ENCODE measurements around the gene NCKAP5.
"Not testable (repeated sequence)": the region's sequence is repeated elsewhere in the genome, so short reads cannot be mapped to it uniquely, and the experiment has no call there.

The NCKAP5 gene

DNA sequence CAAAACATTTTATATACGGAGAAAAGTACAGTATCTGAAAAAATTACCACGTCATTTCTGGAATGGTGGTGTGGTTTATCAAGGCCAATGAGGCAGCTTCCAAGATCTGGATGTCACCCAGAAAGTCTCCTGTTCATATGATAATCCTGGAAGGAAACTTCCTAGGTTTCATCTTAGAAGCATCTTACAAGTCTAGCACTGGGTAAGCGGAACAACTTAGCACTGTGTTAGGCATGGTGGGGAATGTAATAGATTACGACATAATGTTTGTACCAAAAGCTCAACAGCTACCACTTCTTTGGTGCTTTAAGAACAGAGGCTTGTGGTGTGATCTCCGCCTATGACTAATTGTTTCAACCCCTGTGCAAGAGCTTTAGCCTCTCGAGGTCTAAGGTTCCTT is 835.2 kb downstream of the NCKAP5 start:
- DNase-seq, result no peak

DNA sequence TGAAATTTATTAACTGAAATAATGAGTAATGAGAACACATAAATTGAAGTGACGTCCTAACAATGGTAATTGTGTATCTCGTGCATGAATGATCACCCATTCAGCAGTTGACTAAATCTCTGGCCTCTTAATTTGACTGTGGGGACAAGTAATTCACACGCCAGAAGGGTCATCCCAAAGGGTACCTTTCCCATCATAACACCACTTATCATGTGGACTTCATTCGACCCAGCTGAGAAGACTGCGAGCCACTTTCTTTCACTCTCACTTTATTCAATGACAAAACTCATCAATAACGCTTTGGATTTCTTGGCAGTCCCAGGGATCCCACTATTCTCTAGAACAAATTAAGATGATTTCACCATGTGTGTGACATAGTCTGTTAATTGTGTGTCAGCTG is 835.6 kb downstream of the NCKAP5 start:
- DNase-seq, result no peak

- DNase-seq, result no peak
Measured at GRCh38 chr2:132731441-132731840, 836.8 kb downstream of the NCKAP5 start.

- DNase-seq, result no peak
Measured at GRCh38 chr2:132730611-132731010, 837.7 kb downstream of the NCKAP5 start.

DNA sequence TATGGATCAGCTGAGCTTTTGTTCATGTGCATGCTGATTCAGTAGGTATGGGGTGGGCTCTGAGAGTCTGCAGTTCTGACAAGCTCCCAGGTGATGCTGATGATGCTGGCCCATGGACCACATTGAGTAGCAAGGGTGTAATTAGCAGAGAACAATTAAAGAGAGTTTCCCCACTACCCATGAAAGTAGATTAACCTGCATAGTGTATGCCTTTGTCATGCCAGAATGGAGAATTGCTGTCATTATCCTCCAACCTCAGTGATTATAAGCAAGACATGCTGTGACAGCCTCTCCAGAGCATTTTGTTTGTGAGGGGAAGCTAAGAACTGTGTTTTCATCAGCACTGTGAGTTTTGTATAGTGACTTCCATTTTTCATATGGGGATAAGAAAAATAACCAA is 838.7 kb downstream of the NCKAP5 start:
- no peak for DNase-seq

- DNase-seq, result no peak
Measured at GRCh38 chr2:132726155-132726554, 842.1 kb downstream of the NCKAP5 start.

GRCh38 chr2:132725748-132726147 is 842.5 kb downstream of the NCKAP5 start:
- DNase-seq, result no peak

DNA sequence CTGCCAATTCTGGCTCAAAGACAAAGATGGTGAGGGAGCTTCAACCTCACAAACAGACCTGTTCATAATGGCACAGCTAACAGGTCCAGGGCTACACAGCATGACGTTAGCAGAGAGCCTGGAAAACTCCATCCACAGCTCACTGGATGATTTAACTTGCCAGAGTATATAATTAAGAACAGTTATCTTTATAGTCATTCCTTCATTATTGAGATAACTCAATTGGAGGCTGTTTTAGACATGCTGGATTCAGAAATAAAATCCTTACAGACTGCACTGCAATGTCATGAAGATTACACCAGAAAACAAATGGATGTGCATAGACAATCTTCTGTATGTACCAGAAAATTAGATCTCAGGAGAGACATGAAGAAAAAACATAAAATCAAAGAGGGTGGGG is 843.1 kb downstream of the NCKAP5 start:
- DNase-seq, result no peak

GRCh38 chr2:132721938-132722337 is 846.3 kb downstream of the NCKAP5 start:
- DNase-seq, result no peak

DNA sequence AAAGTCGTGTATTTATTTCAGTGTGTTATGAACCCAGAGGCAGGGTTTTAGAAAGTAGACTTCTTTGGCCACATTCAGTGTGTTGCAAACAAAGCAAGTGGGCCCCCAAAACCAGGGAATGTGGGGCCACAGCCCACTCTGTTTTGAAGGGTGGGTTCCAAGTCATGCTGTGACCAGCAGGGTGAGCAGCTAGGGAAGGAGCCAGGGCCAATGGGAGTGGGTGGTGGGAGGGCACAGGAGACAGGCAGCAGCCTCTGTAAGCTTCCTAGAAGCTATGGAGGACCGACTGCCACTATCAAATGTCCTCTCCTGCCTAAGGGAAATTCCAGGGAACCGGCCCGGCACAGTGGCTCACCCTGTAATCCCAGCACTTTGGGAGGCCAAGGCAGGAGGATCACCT is 847.9 kb downstream of the NCKAP5 start:
- no peak for DNase-seq

GRCh38 chr2:132719480-132719879 is 848.8 kb downstream of the NCKAP5 start:
- no peak for DNase-seq

DNA sequence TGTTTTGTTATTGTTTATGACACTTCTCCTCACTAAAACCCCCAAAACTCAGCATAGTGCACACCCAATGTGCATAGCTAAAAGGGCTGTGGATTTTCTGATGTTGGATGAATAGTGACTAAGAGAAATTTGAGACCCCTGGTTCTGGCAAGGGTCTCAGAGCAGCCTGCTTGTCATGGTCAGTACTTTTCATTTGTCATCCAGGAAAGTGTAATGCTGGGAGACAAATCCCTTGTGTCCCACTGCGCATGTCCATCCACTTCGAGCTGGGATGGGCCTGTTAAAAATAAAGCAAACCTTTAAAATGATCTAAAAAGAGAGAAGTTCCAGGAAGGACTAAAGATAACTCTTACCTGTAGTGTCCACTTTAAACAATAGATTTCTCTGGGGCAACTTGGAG is 851.3 kb downstream of the NCKAP5 start:
- no peak for DNase-seq

DNA sequence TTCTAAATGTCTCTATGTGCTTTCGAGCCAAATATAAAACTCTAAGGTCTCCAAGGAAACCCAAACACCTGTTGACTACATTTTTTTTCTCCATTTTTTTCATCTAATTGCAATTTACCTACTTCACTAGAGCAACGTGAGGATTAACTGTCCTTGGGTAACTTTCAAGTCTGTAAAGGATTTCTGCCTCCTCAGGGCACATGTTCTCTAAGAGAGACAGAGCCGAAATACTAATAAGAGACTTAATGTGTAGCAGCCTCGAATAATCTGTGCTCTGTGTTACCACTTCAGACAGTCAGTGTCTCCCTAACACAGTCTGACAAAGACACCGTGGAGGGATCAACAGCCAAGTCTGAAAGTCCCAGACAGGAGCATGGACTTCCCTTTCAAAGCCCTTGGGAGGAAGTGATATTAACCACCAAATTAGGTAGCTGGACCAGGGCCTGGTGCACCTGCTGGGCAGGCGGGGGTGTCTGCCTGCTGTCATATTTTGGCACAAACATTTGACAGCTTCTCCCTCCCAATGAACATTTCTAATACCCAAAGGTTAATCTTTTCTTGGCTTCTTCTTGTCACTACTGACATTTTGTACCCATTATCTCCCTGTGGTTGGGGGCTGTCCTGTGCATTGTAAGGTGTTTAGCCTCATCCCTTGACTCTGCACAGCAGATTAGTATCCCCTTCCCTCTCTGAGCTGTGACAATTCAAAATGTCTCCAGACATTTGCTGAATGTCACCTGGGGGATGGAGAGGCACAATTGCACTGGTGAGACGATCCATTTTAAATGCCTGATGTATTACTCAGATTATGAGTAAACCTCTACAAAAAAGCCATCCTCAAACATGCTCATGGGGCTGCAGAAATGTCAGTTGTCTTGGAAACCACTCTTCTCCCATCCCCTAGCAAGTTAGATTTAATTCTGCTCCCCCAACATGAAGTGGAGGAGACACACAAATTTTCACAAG is 852.6 kb downstream of the NCKAP5 start:
- DNase-seq, result no peak

- DNase-seq, result no peak
Measured at GRCh38 chr2:132703396-132703795, 864.9 kb downstream of the NCKAP5 start.

- no peak for DNase-seq
Measured at GRCh38 chr2:132701810-132702209, 866.5 kb downstream of the NCKAP5 start.

- DNase-seq, result not testable (repeated sequence)
Measured at GRCh38 chr2:132699802-132700201, 868.5 kb downstream of the NCKAP5 start.

GRCh38 chr2:132698347-132698746 is 869.9 kb downstream of the NCKAP5 start:
- not testable (repeated sequence) for DNase-seq

- no peak for DNase-seq
Measured at GRCh38 chr2:132697556-132698205, 870.6 kb downstream of the NCKAP5 start.

DNA sequence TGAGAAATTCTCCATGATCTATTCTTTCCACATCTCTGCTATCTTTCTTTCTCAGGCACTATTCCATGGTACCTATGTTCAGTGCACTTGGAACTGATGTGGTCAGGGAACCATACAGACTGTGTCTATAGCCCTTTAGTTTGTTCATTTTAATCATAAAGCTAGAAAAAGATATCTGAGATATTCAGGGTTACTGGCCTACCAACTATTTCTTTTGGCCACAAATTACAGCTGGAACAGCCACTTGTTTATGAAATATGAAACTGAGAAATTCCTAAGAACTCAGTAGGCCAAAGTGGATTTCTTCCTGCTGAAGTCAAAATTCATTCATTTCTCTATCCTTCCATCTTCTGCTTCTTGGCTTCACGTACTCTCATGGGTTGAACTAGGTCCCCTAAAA is 875.4 kb downstream of the NCKAP5 start:
- DNase-seq, result no peak

DNA sequence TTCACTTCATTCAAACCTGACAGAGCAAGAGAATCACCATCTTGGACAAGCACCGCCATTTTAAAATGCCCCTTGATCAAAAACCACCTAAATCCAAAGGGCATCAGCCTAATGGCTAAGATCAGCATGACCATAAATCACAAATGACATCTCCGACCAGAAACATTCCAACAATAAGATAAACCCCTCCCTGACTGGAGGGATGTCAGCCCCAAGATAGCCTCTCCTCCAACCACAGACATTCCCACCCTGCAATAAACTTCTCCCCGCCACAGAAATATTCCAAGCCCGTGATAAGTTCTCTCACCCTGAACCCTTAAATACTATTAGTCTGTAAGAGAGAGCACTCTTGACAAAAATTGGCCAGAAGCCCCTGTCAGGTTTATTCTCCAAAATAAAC is 876.7 kb downstream of the NCKAP5 start:
- no peak for DNase-seq

DNA sequence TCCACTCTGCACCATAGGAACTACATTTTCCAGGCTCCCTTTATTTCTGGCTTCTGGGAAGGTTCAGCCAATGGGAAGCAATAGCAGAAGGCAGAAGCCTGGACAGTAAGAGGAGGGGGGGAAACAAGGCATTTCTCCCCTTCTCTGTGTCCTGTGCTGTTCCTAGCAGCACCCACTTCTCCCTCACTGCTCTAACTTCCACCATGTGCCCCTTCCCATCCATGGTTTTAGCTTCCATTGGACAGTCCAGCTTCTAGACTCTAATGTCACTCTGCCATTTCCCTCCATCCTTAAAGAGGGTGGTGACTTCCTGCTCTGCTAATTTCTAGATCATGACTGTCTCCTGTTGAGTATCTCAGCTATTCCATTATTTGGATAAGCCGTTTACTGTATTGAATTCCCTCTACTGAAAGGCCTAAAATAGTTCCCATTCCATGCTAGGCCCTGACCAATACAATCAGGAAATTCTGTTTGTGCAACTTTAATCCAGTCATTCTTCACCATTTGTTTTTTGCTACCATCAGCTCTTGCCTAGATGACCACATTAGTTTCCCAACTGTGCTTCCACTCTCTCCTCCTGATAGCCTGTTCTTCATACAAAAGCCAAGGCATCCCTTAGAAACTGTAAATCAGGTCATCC is 877.5 kb downstream of the NCKAP5 start:
- DNase-seq, result no peak

GRCh38 chr2:132681766-132682165 is 886.5 kb downstream of the NCKAP5 start:
- DNase-seq, result no peak

DNA sequence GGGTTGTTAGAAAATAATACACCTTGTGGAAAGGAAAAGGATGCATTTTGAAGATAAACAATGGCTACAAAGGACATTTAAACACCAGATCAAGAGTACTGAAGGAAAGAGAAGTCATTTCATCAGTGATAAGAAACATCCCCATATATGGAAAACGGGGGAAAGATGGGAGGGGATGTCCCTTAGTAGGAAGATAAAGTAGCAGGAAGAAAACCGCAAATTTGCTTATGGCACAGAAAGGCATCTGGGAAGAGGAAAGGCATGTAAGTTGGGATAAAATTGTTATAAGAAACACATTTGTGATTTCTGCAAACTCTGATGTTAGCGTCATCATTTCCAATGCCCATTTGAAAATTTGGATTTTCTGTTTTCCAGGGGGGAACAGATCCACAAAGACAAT is 887.7 kb downstream of the NCKAP5 start:
- DNase-seq, result no peak

DNA sequence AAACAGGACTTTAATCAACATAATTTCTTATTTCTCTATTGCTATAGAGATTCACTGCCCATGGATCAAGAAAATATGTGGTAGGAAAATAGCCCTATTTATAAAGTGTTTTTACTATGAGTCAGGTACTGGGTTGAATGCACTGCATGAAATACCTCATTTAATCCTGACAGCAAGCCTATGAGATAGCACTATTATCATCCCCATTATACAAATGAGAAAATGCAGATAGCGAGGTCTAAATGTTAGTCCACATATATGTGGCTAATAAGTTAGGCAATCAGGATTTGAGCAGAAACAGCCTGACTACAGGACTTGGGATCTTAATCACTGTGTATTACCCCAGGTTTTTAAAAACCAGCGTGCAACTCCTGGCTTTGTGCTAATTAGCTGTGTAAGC is 889.8 kb downstream of the NCKAP5 start:
- no peak for DNase-seq

All from right forelimb (tissue), 1 donor.